SK-N-SH (cell line): ENCODE data around the gene DTX3. TPM values are rescaled to one million over a fixed set of nuclear protein-coding genes. Genes with fewer than 3 reads are reported as not detected.

Experiments used
- CTCF ChIA-PET: fragments of 300-600, 350-600 bp; formaldehyde crosslinking; extraction: SDS; loops from one replicate; lab custom pipeline; 2021; lab: Yijun Ruan, JAX
- POLR2A ChIA-PET: fragments of 350-600 bp; sonication (Branson Sonifier 250); formaldehyde crosslinking; extraction: SDS; loops from one replicate; lab custom pipeline; 2020; ENCODE audit warnings: antibody characterized with exemption, inconsistent platforms; lab: Yijun Ruan, JAX
- DNase-seq: peaks from one replicate; pipeline ENCODE4 v3.0.0; 2012
- H2AFZ ChIP-seq: fragments of 200-600 bp; sonication (generic); 2 replicates; pipeline ENCODE4 v1.8.1; 2016; ENCODE audit warnings: antibody characterized with exemption, mild to moderate bottlenecking, low read depth
- H3F3A ChIP-seq: fragments of 200-600 bp; sonication (generic); replicated peaks from 2 replicates; pipeline ENCODE3; 2016; ENCODE audit warnings: antibody characterized with exemption, mild to moderate bottlenecking; ENCODE audit not compliant: insufficient read depth
- H3K27ac ChIP-seq, 2 experiments: fragments of 200-500 bp in 1 of 2; fragments of 200-600 bp in 1 of 2; sonication (Bioruptor generic) in 1 of 2; sonication (generic), shearing (Covaris generic) in 1 of 2; 2 replicates each; pipeline versions ENCODE4 v1.5.1 to v1.6.1; 2014 to 2016; ENCODE audit warnings: low read depth in 2 of 2, inconsistent platforms in 1 of 2, low read length in 1 of 2, mild to moderate bottlenecking in 1 of 2, mixed read lengths in 1 of 2
- H3K27me3 ChIP-seq: fragments of 200-600 bp; sonication (generic), shearing (Covaris generic); 2 replicates; pipeline ENCODE4 v1.6.1; 2016; ENCODE audit warnings: mixed run types; ENCODE audit not compliant: insufficient read depth
- H3K36me3 ChIP-seq, 2 experiments: fragments of 200-500 bp in 1 of 2; fragments of 200-600 bp in 1 of 2; sonication (Bioruptor generic) in 1 of 2; sonication (generic) in 1 of 2; replicated peaks in 1 of 2; 2 replicates each; pipeline versions ENCODE3 to v1.5.1; 2014 to 2016; ENCODE audit warnings: low read length in 1 of 2, mild to moderate bottlenecking in 1 of 2; ENCODE audit not compliant: insufficient read depth in 2 of 2, control insufficient read depth in 1 of 2
- H3K4me1 ChIP-seq, 2 experiments: fragments of 200-500 bp in 1 of 2; fragments of 200-600 bp in 1 of 2; sonication (Bioruptor generic) in 1 of 2; sonication (generic), shearing (Covaris generic) in 1 of 2; 2 replicates each; pipeline versions ENCODE4 v1.5.1 to v1.6.1; 2014 to 2016; ENCODE audit warnings: low read depth in 1 of 2, low read length in 1 of 2, mixed run types in 1 of 2; ENCODE audit not compliant: insufficient read depth in 2 of 2, control insufficient read depth in 1 of 2
- H3K4me2 ChIP-seq: fragments of 200-600 bp; sonication (generic), shearing (Covaris generic); 2 replicates; pipeline ENCODE4 v1.6.1; 2017; ENCODE audit warnings: mixed run types
- H3K4me3 ChIP-seq, 2 experiments: fragments of 200-500 bp in 1 of 2; fragments of 200-600 bp in 1 of 2; sonication (Bioruptor generic) in 1 of 2; sonication (generic), shearing (Covaris generic) in 1 of 2; 2 replicates each; pipeline versions ENCODE4 v1.5.1 to v1.8.1; 2014 to 2016; ENCODE audit warnings: low read depth in 2 of 2, inconsistent platforms in 1 of 2, low read length in 1 of 2, mild to moderate bottlenecking in 1 of 2, mixed read lengths in 1 of 2, moderate library complexity in 1 of 2
- H3K79me2 ChIP-seq: fragments of 200-600 bp; sonication (generic); 2 replicates; pipeline ENCODE4 v1.8.1; 2017; ENCODE audit warnings: mild to moderate bottlenecking; ENCODE audit not compliant: insufficient read depth
- H3K9ac ChIP-seq: fragments of 200-600 bp; sonication (generic); 2 replicates; pipeline ENCODE4 v1.6.1; 2017; ENCODE audit warnings: mixed run types
- H3K9me2 ChIP-seq: fragments of 200-600 bp; sonication (generic); 2 replicates; pipeline ENCODE4 v1.6.1; 2017; ENCODE audit warnings: mixed run types
- H3K9me3 ChIP-seq: fragments of 200-600 bp; sonication (generic); 2 replicates; pipeline ENCODE4 v1.6.1; 2017; ENCODE audit warnings: mixed run types, mild to moderate bottlenecking, moderate library complexity
- H4K20me1 ChIP-seq: fragments of 200-600 bp; sonication (generic); 2 replicates; pipeline ENCODE4 v1.6.1; 2017; ENCODE audit warnings: mild to moderate bottlenecking, mixed run types; ENCODE audit not compliant: insufficient read depth
- GABPA ChIP-seq: IDR thresholded peaks from 2 replicates; pipeline ENCODE4 v1.4.0; 2012; ENCODE audit warnings: low read depth, mild to moderate bottlenecking
- GATA2 ChIP-seq: sonication (generic); formaldehyde crosslinking; IDR thresholded peaks from 2 replicates; pipeline ENCODE4 v1.5.0; 2020; ENCODE audit warnings: mild to moderate bottlenecking, missing genetic modification reagents
- IRF3 ChIP-seq: fragments of 150-350 bp; IDR thresholded peaks from 2 replicates; pipeline ENCODE4 v1.6.1; 2016; ENCODE audit warnings: mild to moderate bottlenecking, low read depth, low read length
- RCOR1 ChIP-seq: fragments of 150-350 bp; IDR thresholded peaks from 2 replicates; pipeline ENCODE4 v1.6.1; 2017; ENCODE audit warnings: antibody characterized with exemption, low read length
- REST ChIP-seq: IDR thresholded peaks from 2 replicates; pipeline ENCODE4 v1.6.1; 2012; ENCODE audit warnings: mild to moderate bottlenecking, low read depth, low read length, moderate library complexity
- RXRA ChIP-seq: IDR thresholded peaks from 2 replicates; pipeline ENCODE4 v1.4.0; 2012; ENCODE audit warnings: low read depth, mild to moderate bottlenecking, borderline replicate concordance
- SIN3A ChIP-seq: IDR thresholded peaks from 2 replicates; pipeline ENCODE4 v1.6.1; 2012; ENCODE audit warnings: low read depth, mild to moderate bottlenecking, low read length, moderate library complexity, borderline replicate concordance
- YY1 ChIP-seq: IDR thresholded peaks from 2 replicates; pipeline ENCODE4 v1.4.0; 2012; ENCODE audit warnings: low read depth, mild to moderate bottlenecking
- WGBS: methylation state at CpG from one replicate; pipeline ENCODE4 v1.1.6; 2017; ENCODE audit warnings: low lambda C conversion rate; 5-methylcytosine and 5-hydroxymethylcytosine counted together
- polyA plus RNA-seq, 3 experiments: library from polyadenylated mRNA; depleted of rRNA; stranded (reverse); fragments of >200 nt; gene quantifications; 2 replicates each; pipeline ENCODE4 v1.2.3, GENCODE V29; 2012
- TF ChIP-seq, protein P1 (sequence below): fragments of 150-350 bp; IDR thresholded peaks from 2 replicates; pipeline ENCODE4 v1.6.1; 2017; ENCODE audit warnings: antibody characterized with exemption, low read length, low read depth, borderline replicate concordance

DTX3 gene
- polyA plus RNA-seq, 1 of the 3 experiments (the other 2 are of a cell fraction), result 61.2 TPM

DNA sequence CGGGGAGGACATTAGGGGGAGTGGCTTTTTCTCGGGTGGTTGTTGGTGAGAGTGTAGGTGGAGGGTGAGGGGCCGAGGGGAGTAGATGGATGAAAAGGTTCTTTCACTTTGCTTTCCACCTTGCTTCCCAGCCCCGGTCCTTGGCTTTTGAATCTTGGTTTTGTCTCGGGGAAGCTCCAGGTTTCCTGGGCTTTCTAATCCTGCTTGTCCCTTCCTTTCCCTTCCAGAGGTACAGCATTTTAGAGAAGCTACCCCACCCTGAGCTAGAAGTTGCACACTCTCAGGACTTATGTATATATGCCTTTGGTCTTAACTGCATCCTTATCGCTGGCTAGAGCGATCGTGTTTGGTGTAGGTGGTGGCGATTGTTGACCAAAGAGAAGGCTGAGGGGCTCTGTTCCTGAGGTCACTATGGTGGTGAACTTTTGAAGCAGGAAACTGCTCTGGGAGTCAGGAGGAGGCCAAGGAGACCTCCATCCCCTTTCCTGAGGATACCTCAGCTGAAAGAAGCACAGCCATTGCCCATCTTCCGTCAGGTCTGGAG lies 12.8 kb upstream of the DTX3 start:
- 56% methylated on average over 10 of the region's 10 CpGs for WGBS
- H3K27ac ChIP-seq, result no peak overlapping the region
- peak overlapping the region; percentile 92 for H3K4me2 ChIP-seq
- DNase-seq, result no peak
- H3F3A ChIP-seq, result peaks cover 3% of the 10 kb centered on the region
- H3K27me3 ChIP-seq, result no peaks in the 10 kb centered on the region
- peak overlapping the region; percentile 67 for H3K9ac ChIP-seq
- TF ChIP-seq GABPA (no peak), RCOR1 (no peak), YY1 (no peak), RXRA (no peak), SIN3A (no peak), GATA2 (CRISPR knock-in tag) (no peak), IRF3 (no peak), REST (no peak)
- TF ChIP-seq, protein P1, sequence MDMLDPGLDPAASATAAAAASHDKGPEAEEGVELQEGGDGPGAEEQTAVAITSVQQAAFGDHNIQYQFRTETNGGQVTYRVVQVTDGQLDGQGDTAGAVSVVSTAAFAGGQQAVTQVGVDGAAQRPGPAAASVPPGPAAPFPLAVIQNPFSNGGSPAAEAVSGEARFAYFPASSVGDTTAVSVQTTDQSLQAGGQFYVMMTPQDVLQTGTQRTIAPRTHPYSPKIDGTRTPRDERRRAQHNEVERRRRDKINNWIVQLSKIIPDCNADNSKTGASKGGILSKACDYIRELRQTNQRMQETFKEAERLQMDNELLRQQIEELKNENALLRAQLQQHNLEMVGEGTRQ, result no peak
- peaks cover 8% of the 10 kb centered on the region; the same call in 1 of the 2 replicates for H3K79me2 ChIP-seq
- H4K20me1 ChIP-seq, result no peaks in the 10 kb centered on the region
- no peaks in the 10 kb centered on the region for H3K9me2 ChIP-seq
- no peaks in the 10 kb centered on the region for H3K9me3 ChIP-seq
- peaks cover 8 to 14% of the 10 kb centered on the region in 2 experiments; a peak in 2 of 4 replicates for H3K4me1 ChIP-seq
- H2AFZ ChIP-seq, result peak overlapping the region; percentile 82
- H3K36me3 ChIP-seq, result peaks cover 7 to 13% of the 10 kb centered on the region in 2 experiments
- ChIA-PET POLR2A (interaction anchor here (1.1 to 2.7 kb wide), 6 partner anchors 8 to 153 kb away, joined by 3 to 21 read pairs (median 6); partner anchors contain the start of genes ARHGEF25 and TSPAN31), CTCF (interaction anchor here (0.7 to 7.0 kb wide), 11 partner anchors 10 to 144 kb away, joined by 3 to 85 read pairs (median 6); partner anchors contain the start of genes B4GALNT1 and OS9)
- peak overlapping the region; percentile 89 to 92 for H3K4me3 ChIP-seq
